Dermis microvascular lymphatic vessel endothelial cell (primary cell): ENCODE measurements around the gene MCM7. TPM values are rescaled to one million over a fixed set of nuclear protein-coding genes. Genes with fewer than 3 reads are reported as not detected.

Experiments used
- DNase-seq, 2 donors: peaks; one replicate each; pipeline versions ENCODE4 v3.0.0 to v3.0.0-alpha.2; 2010; ENCODE audit warnings: low read depth in 2 of 2
- total RNA-seq: library from RNA; depleted of rRNA; stranded (reverse); fragments of >200 nt; gene quantifications from 2 replicates; pipeline ENCODE4 v1.2.1, GENCODE V29; 2014

The MCM7 gene
- total RNA-seq, 1 donor from 2014 or later: 106 TPM

DNA sequence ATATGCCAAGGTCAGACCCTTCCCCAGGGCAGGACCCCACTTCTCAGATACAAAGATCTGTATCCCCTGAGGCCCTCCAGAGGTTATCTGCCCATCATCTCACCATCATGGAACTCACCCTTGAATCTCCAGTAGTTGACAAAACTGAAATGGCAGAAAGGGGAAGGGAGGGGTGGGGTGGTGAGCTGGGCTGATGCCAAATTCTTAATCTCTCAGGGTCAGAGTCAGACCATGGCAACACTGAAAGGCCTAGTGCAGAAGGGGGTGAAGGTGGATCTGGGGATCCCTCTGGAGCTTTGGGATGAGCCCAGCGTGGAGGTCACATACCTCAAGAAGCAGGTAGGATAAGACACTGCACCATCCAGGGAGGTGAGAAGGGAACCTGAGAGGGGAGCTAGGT, 21.4 kb upstream of the MCM7 start:
- no peak for DNase-seq

GRCh38 chr7:100122067-100122466, 20.9 kb upstream of the MCM7 start:
- no peak for DNase-seq

GRCh38 chr7:100120733-100121036, 19.5 kb upstream of the MCM7 start:
- no peak for DNase-seq

- no peak for DNase-seq
These were observed 19.0 kb upstream of the MCM7 start for GRCh38 chr7:100119970-100120732.

DNA sequence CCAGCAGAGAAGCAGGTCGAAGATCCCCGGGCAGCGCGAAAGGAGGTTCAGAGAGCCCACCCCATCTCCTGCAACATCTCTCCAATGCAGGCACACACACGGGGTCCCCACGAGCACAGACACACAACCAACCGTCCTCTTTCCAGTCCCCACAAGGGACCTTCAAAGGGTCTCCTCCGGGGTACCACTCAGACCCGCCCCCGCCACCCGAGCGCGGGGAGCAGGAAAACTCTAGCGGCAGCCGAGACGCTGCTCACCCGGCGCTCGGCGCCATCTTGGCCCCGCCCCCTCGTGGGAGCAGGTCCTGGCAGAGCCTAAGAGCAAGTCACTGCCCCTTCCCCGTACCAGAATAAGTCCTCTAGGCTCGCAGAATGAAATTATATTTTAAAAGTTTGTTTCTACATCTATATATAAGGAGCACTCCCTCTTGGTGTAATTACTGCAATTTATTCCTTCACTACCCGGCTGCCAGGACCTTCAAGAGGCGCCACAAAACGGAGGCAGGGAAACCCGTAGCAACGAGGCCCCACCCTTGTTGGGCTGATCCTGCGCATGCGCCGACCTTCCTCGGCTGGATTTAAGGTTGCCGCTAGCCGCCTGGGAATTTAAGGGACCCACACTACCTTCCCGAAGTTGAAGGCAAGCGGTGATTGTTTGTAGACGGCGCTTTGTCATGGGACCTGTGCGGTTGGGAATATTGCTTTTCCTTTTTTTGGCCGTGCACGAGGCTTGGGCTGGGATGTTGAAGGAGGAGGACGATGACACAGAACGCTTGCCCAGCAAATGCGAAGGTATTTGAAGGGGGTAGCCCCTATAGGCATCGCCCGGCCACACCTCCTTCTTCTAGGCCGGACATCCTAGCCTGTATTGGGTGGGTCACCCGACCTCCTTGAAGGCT, 18.1 kb upstream of the MCM7 start, which contains the start of the genes CNPY4 and TAF6:
Gene CNPY4 (plus strand): TSS at position 563 of the 898 bp plus-strand sequence. CDS start 111 bp downstream, at position 674.
Gene TAF6 (minus strand): TSS at position 287 of the 898 bp plus-strand sequence. CDS start 5,149 bp downstream, outside the sequence.
- DNase-seq: peak; percentile 90 to 96

DNA sequence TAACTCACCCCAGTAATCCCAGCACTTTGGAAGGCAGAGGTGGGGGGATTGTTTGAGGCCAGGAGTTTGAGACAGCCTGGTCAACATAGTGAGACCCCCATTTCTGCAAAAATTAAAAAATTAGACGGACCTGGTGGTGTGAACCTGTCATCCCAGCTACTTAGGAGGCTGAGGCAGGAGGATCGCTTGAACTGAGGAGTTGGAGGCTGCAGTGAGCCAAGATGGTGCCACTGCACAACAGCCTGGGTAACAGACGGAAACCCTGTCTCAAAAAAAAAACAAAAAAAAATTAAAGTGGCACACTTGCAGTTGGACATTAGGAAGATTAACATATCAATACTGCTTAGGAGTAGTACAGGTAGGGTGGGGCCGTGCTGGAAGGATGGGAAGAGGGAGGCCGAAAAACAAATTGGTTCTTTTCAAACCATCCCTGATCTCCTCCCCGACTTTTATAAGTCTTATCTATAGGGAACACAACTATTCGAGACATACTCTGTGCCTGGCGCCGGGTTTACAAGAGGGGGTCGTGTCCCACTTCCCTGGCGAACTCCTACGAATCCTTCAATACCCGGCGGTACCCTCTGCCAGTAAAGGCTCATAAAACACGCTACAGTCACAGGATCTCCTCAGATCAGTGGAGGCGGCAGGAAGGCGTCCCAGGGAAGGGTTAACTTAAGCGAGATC, 17.3 kb upstream of the MCM7 start:
- DNase-seq: no peak

GRCh38 chr7:100115026-100115425, 13.8 kb upstream of the MCM7 start:
- no peak for DNase-seq

DNA sequence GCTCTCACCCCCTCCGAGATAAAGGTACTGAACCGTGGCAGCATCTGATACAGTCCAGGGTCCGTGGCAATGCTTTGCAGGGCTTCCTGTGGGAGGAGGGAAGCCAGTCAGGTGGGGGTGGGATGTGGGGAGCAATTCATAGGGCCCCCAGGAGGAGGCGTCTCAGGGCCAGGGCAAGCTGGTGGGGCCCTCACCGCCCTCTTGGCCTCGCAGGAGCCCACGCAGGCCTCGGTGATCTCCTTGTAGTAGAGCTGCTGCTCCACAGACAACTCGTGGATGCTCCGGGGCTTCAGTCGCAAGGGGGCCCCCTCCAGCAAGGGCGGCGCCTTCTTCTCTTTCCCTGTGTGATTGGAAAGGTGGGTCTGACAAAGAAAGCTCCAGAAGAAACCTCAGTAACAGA, 10.7 kb upstream of the MCM7 start:
- DNase-seq: no peak

GRCh38 chr7:100111156-100111555, 10.0 kb upstream of the MCM7 start:
- no peak for DNase-seq

DNA sequence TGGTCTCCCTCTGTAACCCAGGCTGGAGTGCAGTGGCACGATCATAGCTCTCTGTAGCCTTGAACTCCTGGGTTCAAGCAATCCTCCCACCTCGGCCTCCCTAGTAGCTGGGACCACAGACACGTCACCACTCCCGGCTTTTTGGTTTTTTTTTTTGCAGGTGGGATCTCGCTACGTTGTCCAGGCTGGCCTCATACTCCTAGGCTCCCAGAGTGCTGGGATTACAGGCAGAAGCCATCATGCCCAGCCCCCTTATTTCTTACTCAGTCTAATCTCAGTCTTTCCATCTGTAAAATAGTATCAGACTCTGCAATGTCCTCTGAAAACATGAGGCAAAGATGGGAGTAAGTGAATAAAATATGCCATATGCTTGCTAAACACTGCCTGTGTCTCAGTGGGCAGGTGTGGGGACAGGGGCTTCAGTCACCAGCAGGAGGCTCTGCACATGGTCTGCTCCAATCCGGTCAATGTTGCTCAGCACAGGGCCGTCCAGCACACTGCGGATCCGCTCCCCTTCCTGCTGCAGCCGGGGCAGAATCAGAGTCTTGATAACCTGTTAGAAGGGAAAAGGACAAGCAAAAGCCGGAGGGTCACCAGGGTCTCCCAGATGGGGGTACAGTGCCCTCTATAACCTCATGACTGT, 8.4 kb upstream of the MCM7 start:
- no peak for DNase-seq

GRCh38 chr7:100107890-100108289, 6.7 kb upstream of the MCM7 start:
- DNase-seq: no peak

DNA sequence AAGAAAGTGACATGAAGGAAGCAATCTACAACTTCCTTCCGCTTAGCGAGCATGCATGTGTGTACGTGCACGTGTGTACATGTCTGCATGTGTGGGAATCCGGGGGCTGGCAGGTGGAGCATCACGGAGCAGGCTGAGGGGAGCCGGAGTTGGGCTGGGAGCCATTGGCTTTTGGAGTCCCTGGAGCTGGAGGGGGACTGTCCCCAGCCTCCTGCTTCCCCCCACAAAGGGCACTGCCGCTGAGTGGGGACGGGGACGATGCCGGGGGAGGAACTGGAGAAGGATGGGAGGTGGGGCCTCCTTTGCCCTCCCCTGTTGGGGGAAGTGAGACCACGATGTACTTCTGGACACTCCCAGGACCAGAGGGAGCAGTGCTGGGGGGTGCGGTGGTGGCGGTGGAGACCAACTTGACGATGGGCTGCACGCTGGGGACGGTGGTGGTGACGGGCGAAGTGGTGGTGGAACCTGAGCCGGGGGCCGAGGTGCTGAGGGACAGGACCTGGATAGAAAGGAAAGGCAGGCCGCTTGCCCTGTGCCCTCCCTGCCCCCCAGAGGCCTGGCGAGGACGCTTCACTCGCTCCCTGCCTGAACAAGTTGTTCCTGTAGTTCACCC, 6.0 kb upstream of the MCM7 start:
- DNase-seq: no peak

DNA sequence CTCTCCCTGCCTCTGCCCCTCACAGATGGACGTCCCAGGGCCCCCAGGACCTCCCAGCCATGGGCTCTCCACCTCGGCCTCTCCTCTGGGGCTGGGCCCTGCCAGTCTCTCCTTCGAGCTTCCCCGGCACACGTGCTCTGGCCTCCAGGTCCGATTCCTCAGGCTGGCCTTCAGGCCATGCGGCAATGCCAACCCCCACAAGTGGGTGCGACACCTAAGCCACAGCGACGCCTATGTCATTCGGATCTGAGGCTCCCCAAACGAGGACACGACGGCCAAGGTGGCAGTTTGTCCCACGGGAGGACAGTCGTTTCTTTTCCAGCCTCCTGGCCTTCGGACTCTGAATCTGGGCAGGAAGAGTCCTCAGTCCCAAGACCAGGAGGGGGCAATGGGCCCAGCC, 5.4 kb upstream of the MCM7 start:
- no peak for DNase-seq

DNA sequence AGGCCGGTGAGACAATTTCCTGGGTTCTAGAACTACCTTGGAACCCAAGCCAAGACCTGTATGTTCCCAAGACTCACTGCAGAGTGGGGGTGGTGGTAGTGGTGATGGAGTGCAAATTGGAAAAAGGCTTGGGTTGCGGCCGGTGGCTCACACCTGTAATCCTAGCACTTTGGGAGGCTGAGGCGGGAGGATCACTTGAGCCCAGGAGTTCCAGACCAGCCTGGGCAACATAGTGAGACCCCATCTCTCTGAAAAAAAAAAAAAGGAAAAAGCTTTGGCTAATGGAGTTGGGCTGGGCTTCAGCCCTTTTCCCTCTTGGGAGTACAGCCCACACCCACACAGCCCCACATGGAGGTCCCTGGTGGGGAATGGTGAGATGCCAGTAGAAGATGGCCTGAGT, 4.3 kb upstream of the MCM7 start:
- DNase-seq: no peak

DNA sequence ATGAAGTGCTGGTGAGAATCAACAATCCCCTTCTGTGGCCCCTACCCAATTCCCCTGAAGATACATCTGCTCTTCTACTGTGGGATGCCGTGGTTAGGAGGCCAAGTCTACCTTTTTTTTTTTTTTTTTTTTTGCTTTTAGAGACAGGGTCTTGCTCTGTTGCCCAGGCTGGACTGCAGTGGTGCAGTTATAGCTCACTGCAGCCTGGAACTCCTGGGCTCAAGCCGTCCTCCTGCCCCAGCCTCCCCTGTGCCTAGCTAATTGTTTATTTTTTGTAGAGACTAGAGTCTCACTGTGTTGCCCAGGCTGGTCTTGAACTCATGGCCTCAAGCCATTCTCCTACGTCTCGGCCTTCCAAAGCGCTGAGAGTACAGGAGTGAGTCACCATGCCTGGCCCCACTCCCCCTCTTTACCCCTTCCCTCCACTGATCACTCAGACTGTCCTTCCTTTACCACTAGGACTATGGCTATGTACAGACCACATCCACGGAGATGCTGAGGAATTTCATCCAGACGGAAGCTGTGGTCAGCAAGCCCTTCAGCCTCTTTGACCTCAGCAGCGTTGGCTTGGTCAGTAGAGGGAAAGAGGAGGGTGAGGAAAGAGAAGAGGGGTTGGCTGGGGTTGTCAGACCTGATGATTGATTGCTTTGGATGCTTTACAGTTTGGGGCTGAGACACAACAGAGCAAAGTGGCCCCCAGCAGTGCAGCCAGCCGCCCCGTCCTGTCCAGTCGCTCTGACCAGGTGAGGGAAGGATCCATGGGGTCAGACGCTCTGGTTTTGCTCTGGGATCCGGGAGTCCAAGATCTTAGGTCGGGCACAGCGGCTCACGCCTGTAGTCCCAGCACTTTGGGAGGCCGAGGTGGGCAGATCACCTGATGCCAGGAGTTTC, 2.0 kb upstream of the MCM7 start:
- peak in 1 of 2 donors; percentile 57 for DNase-seq

DNA sequence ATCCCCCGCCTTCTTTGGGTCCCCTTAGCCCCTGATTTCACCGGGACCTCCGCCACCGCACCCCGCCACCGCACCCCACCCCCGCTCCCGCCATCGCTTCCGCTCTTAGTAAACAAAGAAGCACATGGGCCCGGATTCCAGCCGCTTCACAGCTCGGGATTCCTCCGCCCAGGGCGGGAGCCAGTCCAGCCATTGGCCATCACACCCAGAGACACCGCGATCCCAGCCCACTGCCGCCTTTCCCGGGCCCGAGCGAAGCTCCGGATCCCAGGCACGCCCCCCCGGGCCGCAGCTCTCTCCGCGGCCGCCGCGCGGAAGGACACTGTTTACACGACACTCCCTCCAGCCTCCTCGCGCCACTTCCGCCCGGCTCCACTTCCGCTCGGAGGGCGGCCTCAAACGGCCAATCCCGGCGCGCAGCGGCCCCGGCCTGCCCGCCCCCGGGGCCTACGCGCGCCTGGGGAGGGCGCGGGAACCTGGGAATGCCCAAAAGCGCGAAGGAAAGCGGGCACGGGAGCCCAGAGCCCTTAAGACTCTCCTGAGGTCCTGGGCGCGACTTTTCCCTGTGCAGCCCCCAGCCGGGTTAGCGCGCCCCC, 679 bp downstream of the MCM7 start:
- peak; percentile 95 to 98 for DNase-seq

- no peak for DNase-seq
These were observed 1.7 kb downstream of the MCM7 start for GRCh38 chr7:100099452-100099851.

GRCh38 chr7:100098913-100099312, 2.3 kb downstream of the MCM7 start:
- no peak for DNase-seq

DNA sequence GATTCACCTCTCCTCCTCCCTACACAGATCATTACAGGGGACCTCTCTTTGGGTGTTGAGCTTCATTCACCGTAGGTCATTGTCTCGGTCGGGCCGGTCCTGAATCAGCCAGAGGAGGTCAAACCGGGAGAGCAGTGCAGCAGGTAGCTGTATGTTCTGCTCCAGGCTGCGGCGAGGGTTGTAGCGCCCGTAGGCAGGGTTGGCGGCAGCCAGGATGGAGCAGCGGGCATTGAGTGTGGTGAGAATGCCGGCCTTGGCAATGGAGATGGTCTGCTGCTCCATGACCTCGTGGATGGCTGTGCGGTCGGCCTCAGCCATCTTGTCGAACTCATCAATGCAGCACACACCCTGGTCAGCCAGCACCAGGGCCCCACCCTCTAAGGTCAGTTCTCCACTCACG, 5.5 kb downstream of the MCM7 start:
- no peak for DNase-seq

DNA sequence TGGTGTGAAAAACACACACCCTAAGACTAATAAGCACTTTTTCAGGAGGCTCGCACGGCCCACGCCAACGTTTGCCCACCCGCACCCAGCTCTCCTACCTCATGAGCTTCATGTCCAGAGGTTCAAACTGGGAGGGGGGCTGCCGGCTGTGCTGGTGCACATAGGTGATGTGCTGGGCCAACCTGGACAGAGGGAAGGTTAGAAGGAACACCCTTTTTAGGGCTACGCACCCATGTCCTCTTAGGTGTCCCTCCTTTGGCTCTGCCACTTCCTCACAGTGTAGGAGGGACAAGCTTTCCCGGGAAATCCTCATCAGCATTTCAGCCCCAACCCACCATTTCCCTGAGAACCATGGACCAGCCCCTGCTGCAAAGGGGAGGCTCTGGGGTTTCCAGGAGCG, 5.9 kb downstream of the MCM7 start:
- no peak for DNase-seq
